CD4-positive, CD25-positive, alpha-beta regulatory T cell (primary cell): ENCODE data around the gene OSR1. TPM values are rescaled to one million over a fixed set of nuclear protein-coding genes. Genes with fewer than 3 reads are reported as not detected.

Experiments
- ATAC-seq, 2 donors: fragments of 150-1000 bp; cut with Tn5 transposase; one replicate each; pipeline ENCODE4 v1.10.0; 2021; ENCODE audit warnings: low read depth in 2 of 2, moderate number of reproducible peaks in 2 of 2, moderate library complexity in 1 of 2
- DNase-seq, 3 donors: peaks; one replicate each; pipeline versions ENCODE4 v3.0.0 to v3.0.0-alpha.2; 2012 to 2022; ENCODE audit warnings: mixed read lengths in 1 of 3
- H3K27ac ChIP-seq: one replicate; pipeline ENCODE4 v1.7.0; 2013; ENCODE audit warnings: mild to moderate bottlenecking, low read length; ENCODE audit not compliant: insufficient read depth, poor library complexity, severe bottlenecking
- H3K27me3 ChIP-seq: one replicate; pipeline ENCODE4 v1.7.0; 2013; ENCODE audit warnings: low read length; ENCODE audit not compliant: control insufficient read depth, insufficient read depth
- H3K36me3 ChIP-seq: one replicate; pipeline ENCODE4 v1.7.0; 2013; ENCODE audit warnings: mild to moderate bottlenecking, low read length, moderate library complexity; ENCODE audit not compliant: control insufficient read depth, insufficient read depth
- H3K4me1 ChIP-seq: 2 replicates; pipeline ENCODE4 v1.7.0; 2013; ENCODE audit warnings: mild to moderate bottlenecking, low read length; ENCODE audit not compliant: insufficient read depth, control insufficient read depth, poor library complexity, severe bottlenecking
- H3K4me3 ChIP-seq: one replicate; pipeline ENCODE4 v1.7.0; 2013; ENCODE audit warnings: low read depth, mild to moderate bottlenecking, low read length, moderate library complexity
- H3K9me3 ChIP-seq, 2 experiments: 1 replicate in 1 of 2; 2 replicates in 1 of 2; pipeline ENCODE4 v1.7.0; 2013; ENCODE audit warnings: low read length in 2 of 2, mild to moderate bottlenecking in 1 of 2, moderate library complexity in 1 of 2; ENCODE audit not compliant: control insufficient read depth in 2 of 2
- H3K27ac Mint-ChIP-seq, 3 donors: one replicate each; pipeline ENCODE4 v1.8.0; 2020 to 2022; ENCODE audit warnings: mild to moderate bottlenecking in 3 of 3, mixed read lengths in 3 of 3, moderate library complexity in 2 of 3
- H3K27me3 Mint-ChIP-seq: one replicate; pipeline ENCODE4 v1.8.0; 2022; ENCODE audit warnings: mild to moderate bottlenecking, mixed read lengths
- H3K36me3 Mint-ChIP-seq: one replicate; pipeline ENCODE4 v1.8.0; 2020; ENCODE audit warnings: mixed read lengths
- H3K4me1 Mint-ChIP-seq, 4 donors: one replicate each; pipeline ENCODE4 v1.8.0; 2020 to 2022; ENCODE audit warnings: mixed read lengths in 4 of 4, mild to moderate bottlenecking in 1 of 4
- H3K4me3 Mint-ChIP-seq, 4 donors: one replicate each; pipeline ENCODE4 v1.8.0; 2020 to 2022; ENCODE audit warnings: mild to moderate bottlenecking in 4 of 4, mixed read lengths in 4 of 4, moderate library complexity in 3 of 4
- H3K9me3 Mint-ChIP-seq, 7 donors: one replicate each; pipeline ENCODE4 v1.8.0; 2020 to 2022; ENCODE audit warnings: mixed read lengths in 7 of 7, mild to moderate bottlenecking in 3 of 7, moderate library complexity in 2 of 7
- polyA plus RNA-seq, 4 donors: library from polyadenylated mRNA; unstranded; fragments of 300-500 nt; fragmentation: Illumina TruSeq; gene quantifications; one replicate each; pipeline ENCODE4 v1.2.3, GENCODE V29; 2021
- total RNA-seq: library from RNA; stranded (reverse); gene quantifications from one replicate; pipeline ENCODE4 v1.2.3, GENCODE V29; 2022

OSR1 gene
- total and polyA plus RNA-seq, 5 donors from 2014 or later = not detected

GRCh38 chr2:19347619-19348562 is 10.5 kb downstream of the OSR1 start:
- no peaks in the 10 kb centered on the region for H3K36me3 ChIP-seq
- Mint-ChIP-seq H3K36me3 (peaks cover 27% of the 10 kb centered on the region), H3K9me3 (peaks cover 0 to 6% (median 0%) of the 10 kb centered on the region in 7 donors), H3K27me3 (peaks cover 46% of the 10 kb centered on the region), H3K27ac (peak overlapping the region; percentile 98), H3K4me3 (peak overlapping the region; percentile 92 to 97 (median 96)), H3K4me1 (peaks cover 3 to 43% (median 23%) of the 10 kb centered on the region in 4 donors)
- peaks cover 28% of the 10 kb centered on the region for H3K27me3 ChIP-seq
- no peaks in the 10 kb centered on the region for H3K9me3 ChIP-seq
- peak; percentile 90 for ATAC-seq
- H3K4me3 ChIP-seq = peak overlapping the region; percentile 70
- DNase-seq = peak; percentile 90 to 99 (median 95)
- H3K27ac ChIP-seq = peak overlapping the region; percentile 89
- H3K4me1 ChIP-seq = peaks cover 32% of the 10 kb centered on the region

- Mint-ChIP-seq H3K4me1 (peaks cover 3 to 39% (median 23%) of the 10 kb centered on the region in 4 donors), H3K27ac (peak overlapping the region; percentile 98), H3K36me3 (peaks cover 31% of the 10 kb centered on the region), H3K9me3 (peaks cover 0 to 6% (median 0%) of the 10 kb centered on the region in 7 donors), H3K4me3 (peak overlapping the region; percentile 92 to 97 (median 96)), H3K27me3 (peaks cover 39% of the 10 kb centered on the region)
- H3K4me1 ChIP-seq = peaks cover 31% of the 10 kb centered on the region
- H3K27me3 ChIP-seq = peaks cover 20% of the 10 kb centered on the region
- ATAC-seq = no peak
- H3K4me3 ChIP-seq = peak overlapping the region; percentile 70
- H3K27ac ChIP-seq = peak overlapping the region; percentile 89
- H3K9me3 ChIP-seq = no peaks in the 10 kb centered on the region
- no peak for DNase-seq
- H3K36me3 ChIP-seq = no peaks in the 10 kb centered on the region
Measured at GRCh38 chr2:19346983-19347618, 11.3 kb downstream of the OSR1 start.

- Mint-ChIP-seq H3K4me3 (no peak overlapping the region), H3K27ac (no peak overlapping the region), H3K36me3 (peaks cover 7% of the 10 kb centered on the region), H3K9me3 (no peaks in the 10 kb centered on the region), H3K27me3 (no peaks in the 10 kb centered on the region), H3K4me1 (peaks cover 0 to 5% (median 0%) of the 10 kb centered on the region in 4 donors)
- Histone ChIP-seq H3K36me3 (no peaks in the 10 kb centered on the region), H3K9me3 (no peaks in the 10 kb centered on the region), H3K27ac (no peak overlapping the region), H3K27me3 (no peaks in the 10 kb centered on the region), H3K4me3 (no peak overlapping the region), H3K4me1 (no peaks in the 10 kb centered on the region)
- DNase-seq (no peak), ATAC-seq (no peak)
Measured at GRCh38 chr2:19337742-19338141, 20.7 kb downstream of the OSR1 start.

GRCh38 chr2:19337202-19337601 is 21.2 kb downstream of the OSR1 start:
- Histone ChIP-seq H3K27me3 (no peaks in the 10 kb centered on the region), H3K4me1 (no peaks in the 10 kb centered on the region), H3K27ac (no peak overlapping the region), H3K4me3 (no peak overlapping the region), H3K9me3 (no peaks in the 10 kb centered on the region), H3K36me3 (no peaks in the 10 kb centered on the region)
- Mint-ChIP-seq H3K36me3 (peaks cover 5% of the 10 kb centered on the region), H3K4me1 (peaks cover 0 to 3% (median 0%) of the 10 kb centered on the region in 4 donors), H3K4me3 (no peak overlapping the region), H3K27me3 (no peaks in the 10 kb centered on the region), H3K27ac (no peak overlapping the region), H3K9me3 (no peaks in the 10 kb centered on the region)
- DNase-seq (no peak), ATAC-seq (no peak)

GRCh38 chr2:19336781-19337180 is 21.6 kb downstream of the OSR1 start:
- peaks cover 0 to 2% (median 0%) of the 10 kb centered on the region in 4 donors for H3K4me1 Mint-ChIP-seq

GRCh38 chr2:19332503-19332902 is 25.9 kb downstream of the OSR1 start:
- DNase-seq = no peak
- Histone ChIP-seq H3K4me1 (no peaks in the 10 kb centered on the region), H3K36me3 (no peaks in the 10 kb centered on the region), H3K27me3 (no peaks in the 10 kb centered on the region), H3K9me3 (no peaks in the 10 kb centered on the region), H3K4me3 (no peak overlapping the region), H3K27ac (no peak overlapping the region)
- Mint-ChIP-seq H3K27me3 (no peaks in the 10 kb centered on the region), H3K27ac (no peak overlapping the region), H3K36me3 (no peaks in the 10 kb centered on the region), H3K4me1 (peaks cover 0 to 2% (median 0%) of the 10 kb centered on the region in 4 donors), H3K4me3 (no peak overlapping the region), H3K9me3 (peaks cover 0 to 3% (median 0%) of the 10 kb centered on the region in 7 donors)
- ATAC-seq = no peak

More at GRCh38 chr2:19336781-19337180, 21.6 kb downstream of the OSR1 start:
- no peak overlapping the region for H3K27ac ChIP-seq
- Mint-ChIP-seq H3K4me3 (no peak overlapping the region), H3K27ac (no peak overlapping the region), H3K27me3 (no peaks in the 10 kb centered on the region), H3K36me3 (peaks cover 1% of the 10 kb centered on the region), H3K9me3 (no peaks in the 10 kb centered on the region)
- DNase-seq (no peak), ATAC-seq (no peak)
- no peaks in the 10 kb centered on the region for H3K36me3 ChIP-seq
- no peak overlapping the region for H3K4me3 ChIP-seq
- no peaks in the 10 kb centered on the region for H3K9me3 ChIP-seq
- no peaks in the 10 kb centered on the region for H3K4me1 ChIP-seq
- no peaks in the 10 kb centered on the region for H3K27me3 ChIP-seq

- no peaks in the 10 kb centered on the region for H3K4me1 ChIP-seq
- H3K36me3 ChIP-seq = no peaks in the 10 kb centered on the region
- ATAC-seq (no peak), DNase-seq (no peak)
- H3K27ac ChIP-seq = no peak overlapping the region
- no peaks in the 10 kb centered on the region for H3K27me3 ChIP-seq
- Mint-ChIP-seq H3K27ac (no peak overlapping the region), H3K36me3 (no peaks in the 10 kb centered on the region), H3K27me3 (no peaks in the 10 kb centered on the region), H3K4me1 (no peaks in the 10 kb centered on the region), H3K9me3 (peaks cover 0 to 3% (median 0%) of the 10 kb centered on the region in 7 donors), H3K4me3 (no peak overlapping the region)
- H3K4me3 ChIP-seq = no peak overlapping the region
- H3K9me3 ChIP-seq = no peaks in the 10 kb centered on the region
Measured at GRCh38 chr2:19331450-19331849, 27.0 kb downstream of the OSR1 start.
